ENCODE measurements around the gene CCDC40.

- TF ChIP-seq POLR2A (IDR thresholded peaks at IDR 0.05), result no peak
- TF ChIP-seq CTCF (IDR thresholded peaks at IDR 0.05), result no peak
Observed at GRCh38 chr17:80061421-80061820, 25.0 kb downstream of the CCDC40 start.
